Activated CD8-positive, alpha-beta memory T cell treated with anti-CD3 and anti-CD28 coated beads for 36 hours (primary cell): ENCODE measurements around the gene CFAP299. TPM values are rescaled to one million over a fixed set of nuclear protein-coding genes. Genes with fewer than 3 reads are reported as not detected.

ENCODE experiments used
- CTCF ChIA-PET: fragments of 350-600 bp; sonication (Branson Sonifier 250); formaldehyde crosslinking; loops from one replicate; lab custom pipeline; 2021; ENCODE audit warnings: antibody characterized with exemption; lab: Charles Lee
- POLR2A ChIA-PET: fragments of 350-600 bp; sonication (Branson Sonifier 250); formaldehyde crosslinking; loops from one replicate; lab custom pipeline; 2021; ENCODE audit warnings: antibody characterized with exemption; lab: Charles Lee
- total RNA-seq, 2 experiments: library from RNA; stranded (reverse); gene quantifications; one replicate each; pipeline ENCODE4 v1.2.3, GENCODE V29; 2021

Gene CFAP299
- total RNA-seq, 2 experiments from 2014 or later, result not detected

- CTCF ChIA-PET, result no interaction called here
- POLR2A ChIA-PET, result no interaction called here
Observed at GRCh38 chr4:80841587-80842281, 506.2 kb downstream of the CFAP299 start.

GRCh38 chr4:80846210-80846609 lies 510.7 kb downstream of the CFAP299 start:
- ChIA-PET CTCF (no interaction called here), POLR2A (no interaction called here)

GRCh38 chr4:80852061-80852460 lies 516.5 kb downstream of the CFAP299 start:
- ChIA-PET POLR2A (no interaction called here), CTCF (no interaction called here)

DNA sequence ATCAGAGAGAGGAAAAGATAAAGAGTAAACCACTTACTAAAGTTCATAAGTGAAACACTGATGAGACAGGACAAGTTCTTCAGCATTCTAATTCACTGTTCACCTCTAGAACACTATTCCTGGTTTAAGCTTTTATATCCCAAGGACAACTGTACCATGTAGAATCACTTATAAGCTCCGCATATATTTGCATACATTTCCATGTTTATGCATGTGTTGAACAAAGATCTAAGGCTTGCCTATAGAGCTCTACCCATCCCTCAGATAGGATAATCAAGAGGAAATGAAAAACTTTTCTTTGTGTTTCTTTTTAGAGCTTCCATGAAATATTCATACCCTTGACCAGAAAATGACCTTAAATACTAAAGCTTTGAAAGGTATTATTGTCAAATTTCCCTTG lies 538.0 kb downstream of the CFAP299 start:
- ChIA-PET POLR2A (no interaction called here), CTCF (no interaction called here)

- ChIA-PET CTCF (no interaction called here), POLR2A (no interaction called here)
Observed at GRCh38 chr4:80874979-80875378, 539.4 kb downstream of the CFAP299 start.

GRCh38 chr4:80875642-80876041 lies 540.1 kb downstream of the CFAP299 start:
- CTCF ChIA-PET, result no interaction called here
- POLR2A ChIA-PET, result no interaction called here

GRCh38 chr4:80876810-80877209 lies 541.3 kb downstream of the CFAP299 start:
- ChIA-PET POLR2A (no interaction called here), CTCF (no interaction called here)

- CTCF ChIA-PET, result no interaction called here
- POLR2A ChIA-PET, result no interaction called here
Observed at GRCh38 chr4:80878218-80878617, 542.7 kb downstream of the CFAP299 start.

DNA sequence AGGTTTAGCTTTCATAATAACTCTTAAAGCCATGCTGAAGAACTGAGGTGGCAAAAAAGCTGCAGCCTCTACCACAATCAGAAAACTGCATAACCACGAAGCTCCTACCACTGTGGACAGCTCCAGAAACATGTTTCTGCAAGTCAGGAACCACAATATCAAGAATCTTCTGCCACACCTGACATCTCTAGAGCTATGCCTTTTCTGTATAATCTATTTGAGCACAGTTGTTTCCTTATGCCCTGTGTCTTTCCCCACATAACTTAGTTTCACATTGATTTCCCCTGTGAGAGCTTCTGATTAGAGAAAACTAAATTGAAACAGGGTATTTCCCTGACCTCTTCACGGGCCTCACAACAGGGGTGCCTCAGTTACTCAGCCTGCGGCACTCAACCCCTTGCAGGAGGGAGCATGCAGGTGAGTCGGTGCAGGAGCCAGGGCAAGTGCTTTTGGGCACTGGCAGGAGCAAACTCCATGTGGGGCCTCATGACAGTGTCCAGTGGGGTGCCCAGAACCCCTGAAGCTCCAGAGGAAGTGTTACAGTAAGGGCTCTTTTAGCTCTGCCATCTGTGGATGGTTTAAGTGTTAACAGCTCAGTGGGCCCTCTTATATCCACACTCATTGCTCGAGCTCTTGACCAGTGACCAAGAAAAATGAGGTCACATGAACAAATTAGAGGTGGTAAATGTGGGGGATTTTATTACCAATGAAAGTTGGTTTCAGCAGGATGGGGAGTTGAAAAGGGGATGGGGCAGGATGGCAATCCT lies 562.2 kb downstream of the CFAP299 start:
- ChIA-PET POLR2A (interaction anchor here (0.6 kb wide), 1 partner anchor 695 kb away, joined by 5 read pairs; no protein-coding TSS in a partner anchor), CTCF (no interaction called here)

DNA sequence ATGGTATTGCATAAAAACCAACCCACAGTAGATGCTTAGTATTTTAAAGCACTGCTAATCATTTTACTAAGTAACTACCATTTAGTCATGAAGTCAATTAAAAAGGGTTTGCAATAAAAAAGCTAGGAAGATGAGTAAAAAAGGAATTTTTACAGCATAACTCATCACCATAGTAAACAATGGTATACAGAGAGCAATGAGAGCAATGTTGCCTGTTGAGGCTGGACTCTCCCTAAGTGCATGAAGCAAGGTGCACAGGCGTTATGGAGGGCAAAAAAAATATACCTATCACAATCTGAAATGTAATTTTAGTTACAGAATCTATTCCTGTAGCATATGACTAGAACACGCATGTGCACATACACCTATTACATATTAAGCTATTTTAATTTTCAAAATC lies 565.4 kb downstream of the CFAP299 start:
- ChIA-PET POLR2A (no interaction called here), CTCF (no interaction called here)

DNA sequence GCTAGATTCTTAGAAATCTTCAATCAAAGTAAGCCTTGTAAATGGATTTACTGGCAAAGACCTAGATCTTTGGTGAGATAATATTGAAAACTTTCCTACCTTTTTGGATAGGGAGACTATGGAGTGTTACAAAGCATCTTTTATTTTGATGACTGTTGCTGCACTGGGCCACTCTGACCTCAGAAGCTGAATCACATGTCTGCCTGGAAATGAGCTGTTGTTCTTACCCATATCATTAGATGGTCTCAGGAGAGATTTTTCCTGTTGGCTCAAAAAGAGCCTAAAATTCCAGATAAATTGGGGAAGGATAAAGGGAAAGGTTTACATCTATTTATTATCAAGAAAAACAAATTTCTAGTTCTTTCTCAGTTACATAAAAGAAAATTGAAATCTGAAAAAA lies 567.5 kb downstream of the CFAP299 start:
- POLR2A ChIA-PET, result no interaction called here
- CTCF ChIA-PET, result no interaction called here

DNA sequence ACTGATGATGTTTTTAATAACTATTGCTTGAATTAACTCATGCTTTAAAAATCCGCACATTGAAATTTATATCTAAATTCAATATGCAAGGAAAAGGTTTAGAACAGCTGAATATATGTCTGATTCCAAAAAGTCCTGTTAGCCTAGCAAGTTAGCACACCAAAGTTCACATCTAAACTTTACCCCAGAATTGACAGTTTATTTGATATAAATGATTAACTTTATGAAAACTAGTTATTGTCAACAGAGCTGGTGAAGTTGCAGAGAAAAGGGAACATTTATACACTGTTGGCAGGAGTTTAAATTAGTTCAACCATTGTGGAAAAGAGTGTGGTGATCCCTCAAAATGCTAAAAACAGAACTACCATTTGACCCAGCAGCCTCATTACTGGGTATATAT lies 574.4 kb downstream of the CFAP299 start:
- POLR2A ChIA-PET, result no interaction called here
- CTCF ChIA-PET, result no interaction called here

DNA sequence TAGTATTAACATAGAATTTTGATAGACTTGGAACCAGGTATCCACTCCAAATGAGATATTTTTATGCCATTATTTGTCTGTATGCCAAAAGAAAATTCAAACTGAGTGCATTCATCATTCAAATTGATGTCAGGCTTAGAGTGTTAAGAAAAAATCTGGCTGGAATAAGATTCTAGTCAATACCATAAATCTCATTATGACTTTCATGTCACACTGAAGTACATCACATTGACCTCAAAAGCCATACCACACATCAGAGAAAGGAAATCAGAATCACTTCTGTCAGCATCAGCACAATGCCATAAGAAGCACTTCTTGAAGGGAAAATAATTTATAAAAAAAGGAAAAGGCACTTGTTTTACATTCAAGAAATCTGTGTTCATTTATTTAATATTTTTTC lies 575.9 kb downstream of the CFAP299 start:
- CTCF ChIA-PET, result no interaction called here
- POLR2A ChIA-PET, result no interaction called here

DNA sequence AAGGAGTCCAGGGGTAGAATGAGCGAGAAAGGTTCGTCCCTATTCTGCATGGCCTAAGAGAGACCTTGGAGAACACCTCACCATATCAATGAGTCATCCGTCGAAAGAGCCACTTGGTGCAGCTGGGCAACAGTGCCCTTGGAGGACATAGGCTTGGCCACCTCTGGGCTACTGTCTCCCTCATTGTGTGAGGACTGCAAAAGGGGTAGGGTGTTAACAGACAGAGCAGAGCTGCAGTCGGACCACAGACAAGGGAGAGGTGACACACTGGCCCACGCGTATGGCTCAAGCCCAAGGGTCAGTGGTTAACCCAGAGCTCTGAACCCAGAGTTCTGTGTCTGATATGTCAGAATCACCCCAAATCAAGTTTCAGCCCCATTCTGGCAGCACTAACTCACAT lies 576.8 kb downstream of the CFAP299 start:
- CTCF ChIA-PET, result no interaction called here

GRCh38 chr4:80913381-80913780 lies 577.9 kb downstream of the CFAP299 start:
- CTCF ChIA-PET, result no interaction called here
- POLR2A ChIA-PET, result no interaction called here

More for the DNA sequence above, 576.8 kb downstream of the CFAP299 start:
- POLR2A ChIA-PET, result no interaction called here

GRCh38 chr4:80916770-80917169 lies 581.2 kb downstream of the CFAP299 start:
- ChIA-PET CTCF (no interaction called here), POLR2A (no interaction called here)

- POLR2A ChIA-PET, result no interaction called here
- CTCF ChIA-PET, result no interaction called here
Observed at GRCh38 chr4:80918004-80918403, 582.5 kb downstream of the CFAP299 start.

DNA sequence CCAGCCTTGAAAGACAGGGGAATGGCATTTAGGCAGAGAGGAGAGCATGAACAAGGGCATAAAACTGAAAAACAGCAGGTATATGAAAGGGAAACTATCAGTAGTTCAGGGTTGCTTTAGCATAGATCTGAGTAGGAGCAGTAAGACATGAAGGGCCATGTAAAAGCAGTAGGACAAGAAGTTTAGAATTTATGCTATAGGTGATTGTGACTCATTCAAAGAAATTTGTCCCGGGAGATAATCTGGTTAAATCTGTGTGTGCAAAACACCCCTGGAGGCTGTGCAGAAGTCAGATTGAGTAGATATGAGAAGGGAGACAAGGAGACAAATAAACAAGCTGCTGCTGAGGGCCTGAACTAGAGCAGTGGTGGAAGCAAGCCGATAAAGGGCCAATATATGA lies 585.9 kb downstream of the CFAP299 start:
- POLR2A ChIA-PET, result no interaction called here
- CTCF ChIA-PET, result no interaction called here

- ChIA-PET CTCF (no interaction called here), POLR2A (no interaction called here)
Observed at GRCh38 chr4:80922941-80923340, 587.4 kb downstream of the CFAP299 start.

GRCh38 chr4:80925293-80925692 lies 589.8 kb downstream of the CFAP299 start:
- CTCF ChIA-PET, result no interaction called here
- POLR2A ChIA-PET, result no interaction called here

GRCh38 chr4:80926446-80926845 lies 590.9 kb downstream of the CFAP299 start:
- CTCF ChIA-PET, result no interaction called here

More at GRCh38 chr4:80926446-80926845, 590.9 kb downstream of the CFAP299 start:
- POLR2A ChIA-PET, result no interaction called here
